A549 (cell line): ENCODE results near the gene C14orf132. TPM values are rescaled to one million over a fixed set of nuclear protein-coding genes. Genes with fewer than 3 reads are reported as not detected.

ENCODE experiments used
- ATAC-seq, 2 experiments: fragments of 200-7000 bp in 1 of 2; fragments of >200 bp in 1 of 2; cut with Nextera tagmentation in 1 of 2; cut with Tn5 transposase in 1 of 2; 3 replicates each; pipeline versions ENCODE4 v1.8.0 to v1.9.1; 2018 to 2020; ENCODE audit warnings: mild to moderate bottlenecking in 1 of 2, moderate library complexity in 1 of 2
- CTCF ChIA-PET: fragments of 300-600 bp; sonication (Branson Sonifier 250); formaldehyde crosslinking; extraction: SDS; loops from one replicate; lab custom pipeline; 2021; ENCODE audit warnings: antibody characterized with exemption, inconsistent platforms; lab: Yijun Ruan, JAX
- POLR2A ChIA-PET: fragments of 350-600 bp; formaldehyde crosslinking; extraction: SDS; loops from one replicate; lab custom pipeline; 2021; ENCODE audit warnings: antibody characterized with exemption, inconsistent platforms; lab: Yijun Ruan, JAX
- DNase-seq, 2 experiments: peaks; one replicate each; pipeline versions ENCODE4 v3.0.0 to v3.0.0-alpha.2; 2011 to 2016; ENCODE audit warnings: low read depth in 1 of 2, low spot score in 1 of 2
- FAIRE-seq: peaks from 2 replicates; lab custom pipeline; 2011; peaks lifted over from hg19 to GRCh38; lab: Jason Lieb, UNC
- H3K27ac ChIP-seq, 2 experiments: fragments of >200 bp; sonication (Bioruptor Twin); formaldehyde crosslinking; 3 replicates each; pipeline ENCODE4 v1.5.1; 2016 to 2017
- H3K4me1 ChIP-seq: fragments of >200 bp; sonication (Bioruptor Twin); formaldehyde crosslinking; 3 replicates; pipeline ENCODE4 v1.6.1; 2016
- H3K4me2 ChIP-seq: fragments of >200 bp; sonication (Bioruptor Twin); formaldehyde crosslinking; 3 replicates; pipeline ENCODE4 v1.6.1; 2016
- H3K4me3 ChIP-seq: fragments of >200 bp; sonication (Bioruptor Twin); formaldehyde crosslinking; 3 replicates; pipeline ENCODE4 v1.5.1; 2016
- H3K9me3 ChIP-seq: fragments of >200 bp; sonication (Bioruptor Twin); formaldehyde crosslinking; 3 replicates; pipeline ENCODE4 v1.6.1; 2016
- BCL3 ChIP-seq: fragments of >200 bp; sonication (Bioruptor Twin); formaldehyde crosslinking; IDR thresholded peaks from 3 replicates; pipeline ENCODE4 v1.6.1; 2016
- BHLHE40 ChIP-seq: IDR thresholded peaks from 2 replicates; pipeline ENCODE4 v1.6.1; 2012; ENCODE audit warnings: low read depth, low read length, inconsistent platforms
- CHD4 ChIP-seq: fragments of 200-600 bp; sonication (generic); IDR thresholded peaks from 2 replicates; pipeline ENCODE4 v1.6.1; 2016; ENCODE audit warnings: antibody characterized with exemption, mild to moderate bottlenecking, borderline replicate concordance
- E2F6 ChIP-seq: IDR thresholded peaks from 2 replicates; pipeline ENCODE4 v1.6.1; 2012; ENCODE audit warnings: low read depth, borderline replicate concordance
- EHF ChIP-seq: fragments of 250-450 bp; sonication (Bioruptor Pico); IDR thresholded peaks from 2 replicates; pipeline ENCODE4 v1.5.0; 2020; ENCODE audit warnings: mild to moderate bottlenecking
- EP300 ChIP-seq, 2 experiments: fragments of >200 bp; sonication (Bioruptor Twin); formaldehyde crosslinking; IDR thresholded peaks; 2 replicates in 1 of 2; 3 replicates in 1 of 2; pipeline ENCODE4 v1.6.1; 2016 to 2017
- FOSL2 ChIP-seq, 2 experiments: fragments of 450-650 bp in 1 of 2; fragments of >200 bp in 1 of 2; sonication (Bioruptor Twin) in 1 of 2; formaldehyde crosslinking; IDR thresholded peaks; 2 replicates each; pipeline versions ENCODE4 v1.5.0 to v1.6.1; 2016 to 2020; ENCODE audit warnings: mild to moderate bottlenecking in 1 of 2, moderate library complexity in 1 of 2
- FOXS1 ChIP-seq: fragments of 250-450 bp; sonication (Bioruptor Pico); IDR thresholded peaks from 2 replicates; pipeline ENCODE4 v1.5.0; 2020; ENCODE audit warnings: mild to moderate bottlenecking, moderate library complexity
- GATA3 ChIP-seq: IDR thresholded peaks from 2 replicates; pipeline ENCODE4 v1.6.1; 2012; ENCODE audit warnings: borderline replicate concordance
- HEYL ChIP-seq: fragments of 250-450 bp; sonication (Bioruptor Pico); IDR thresholded peaks from 2 replicates; pipeline ENCODE4 v1.8.0; 2021; ENCODE audit warnings: mild to moderate bottlenecking, moderate library complexity
- HMGXB4 ChIP-seq: fragments of 250-450 bp; sonication (Bioruptor Pico); IDR thresholded peaks from 2 replicates; pipeline ENCODE4 v1.5.0; 2021; ENCODE audit warnings: mild to moderate bottlenecking, moderate library complexity, borderline replicate concordance
- HOXA7 ChIP-seq: fragments of 250-450 bp; sonication (Bioruptor Pico); IDR thresholded peaks from 2 replicates; pipeline ENCODE4 v1.5.0; 2020; ENCODE audit warnings: mild to moderate bottlenecking, moderate library complexity
- HOXB13 ChIP-seq: fragments of 250-450 bp; sonication (Bioruptor Pico); IDR thresholded peaks from 2 replicates; pipeline ENCODE4 v1.5.0; 2020; ENCODE audit warnings: low read depth, mild to moderate bottlenecking, moderate library complexity
- NFE2L2 ChIP-seq: fragments of 150-350 bp; conservative IDR thresholded peaks from 2 replicates; pipeline ENCODE4 v1.6.1; 2014; ENCODE audit warnings: low read length
- PBX3 ChIP-seq: IDR thresholded peaks from 2 replicates; pipeline ENCODE4 v1.6.1; 2012
- REST ChIP-seq: fragments of 200-600 bp; sonication (generic); IDR thresholded peaks from 2 replicates; pipeline ENCODE4 v1.6.1; 2016; ENCODE audit warnings: antibody characterized with exemption, mild to moderate bottlenecking, moderate library complexity
- RNF2 ChIP-seq: fragments of 200-600 bp; sonication (generic); IDR thresholded peaks from 2 replicates; pipeline ENCODE4 v1.6.1; 2016; ENCODE audit warnings: low read depth, mild to moderate bottlenecking, antibody characterized with exemption, moderate library complexity, borderline replicate concordance
- SREBF2 ChIP-seq: fragments of 450-650 bp; IDR thresholded peaks from 2 replicates; pipeline ENCODE4 v1.6.1; 2014; ENCODE audit warnings: mild to moderate bottlenecking, moderate library complexity
- USF2 ChIP-seq: fragments of 450-650 bp; IDR thresholded peaks from 2 replicates; pipeline ENCODE4 v1.6.1; 2014; ENCODE audit warnings: antibody characterized with exemption
- ZC3H11A ChIP-seq: fragments of 450-650 bp; IDR thresholded peaks from 2 replicates; pipeline ENCODE4 v1.6.1; 2014; ENCODE audit warnings: antibody characterized with exemption, mild to moderate bottlenecking
- ZFP36 ChIP-seq: fragments of 450-650 bp; IDR thresholded peaks from 2 replicates; pipeline ENCODE4 v1.6.1; 2014; ENCODE audit warnings: borderline replicate concordance; ENCODE audit not compliant: partially characterized antibody
- ZNF302 ChIP-seq: fragments of 250-450 bp; sonication (Bioruptor Pico); IDR thresholded peaks from 2 replicates; pipeline ENCODE4 v1.9.0; 2021; ENCODE audit warnings: inconsistent platforms, mild to moderate bottlenecking, moderate library complexity
- WGBS: methylation state at CpG from one replicate; pipeline ENCODE4 v1.1.6; 2017; ENCODE audit errors: missing lambda C conversion rate; 5-methylcytosine and 5-hydroxymethylcytosine counted together
- polyA plus RNA-seq, 4 experiments: library from polyadenylated mRNA; depleted of rRNA in 3 of 4; stranded (reverse); fragments of >200 nt; fragmentation: RNase III in 1 of 4; extraction: RNeasy Plus Mini Kit Qiagen cat#74134 plus additional on column Dnase treatment in 1 of 4; gene quantifications; 2 replicates in 3 of 4; 3 replicates in 1 of 4; pipeline ENCODE4 v1.2.3, GENCODE V29; 2011 to 2017

C14orf132 gene
- polyA plus RNA-seq, 2 of the 4 experiments (the other 2 are of a cell fraction): 4.6 to 8.5 TPM

GRCh38 chr14:96092936-96093335, 53.8 kb downstream of the C14orf132 start:
- no peaks in the 10 kb centered on the region for H3K9me3 ChIP-seq
- no peak for DNase-seq
- FAIRE-seq: no peak
- peaks cover 47% of the 10 kb centered on the region for H3K4me1 ChIP-seq
- CTCF ChIA-PET: interaction anchor here (0.9 to 16.8 kb wide), 7 partner anchors 7 to 329 kb away, joined by 3 to 280 read pairs (median 3); partner anchors contain the start of gene C14orf132
- TF ChIP-seq PBX3 (no peak), CHD4 (no peak), USF2 (peak; percentile 45), RNF2 (no peak), NFE2L2 (no peak), BHLHE40 (no peak)
- ATAC-seq: no peak
- peak overlapping the region; percentile 11; the same call in 1 of the 3 replicates for H3K4me2 ChIP-seq
- POLR2A ChIA-PET: no interaction called here
- H3K4me3 ChIP-seq: no peak overlapping the region
- 15% methylated on average over 3 of the region's 3 CpGs for WGBS
- peak overlapping the region in 1 of 2 experiments; percentile 90; a peak in 3 of 6 replicates for H3K27ac ChIP-seq

- WGBS: 83% methylated on average over 4 of the region's 4 CpGs
- Histone ChIP-seq H3K27ac (peak overlapping the region; percentile 76 to 90; a peak in 4 of 6 replicates), H3K4me2 (no peak overlapping the region), H3K4me3 (no peak overlapping the region), H3K4me1 (peaks cover 50% of the 10 kb centered on the region), H3K9me3 (no peaks in the 10 kb centered on the region)
- ChIA-PET CTCF (interaction anchor here (15.5 to 16.8 kb wide), 2 partner anchors 97 to 185 kb away, joined by 280 to 486 read pairs; no protein-coding TSS in a partner anchor), POLR2A (no interaction called here)
- FAIRE-seq: no peak
- TF ChIP-seq BCL3: no peak
- TF ChIP-seq HEYL (CRISPR knock-in tag): no peak
- TF ChIP-seq FOXS1 (CRISPR knock-in tag): no peak
- no peak for TF ChIP-seq USF2
- no peak for TF ChIP-seq FOSL2 (IDR thresholded peaks at IDR 0.05)
- TF ChIP-seq FOSL2 (CRISPR knock-in tag; IDR thresholded peaks at IDR 0.05): no peak
- TF ChIP-seq HOXB13: no peak
- no peak for TF ChIP-seq EHF
- TF ChIP-seq HOXA7 (CRISPR knock-in tag): no peak
- TF ChIP-seq E2F6: no peak
- no peak for TF ChIP-seq HMGXB4 (CRISPR knock-in tag)
- TF ChIP-seq ZC3H11A: no peak
- TF ChIP-seq GATA3: no peak
- no peak for TF ChIP-seq NFE2L2
- no peak for TF ChIP-seq SREBF2
- TF ChIP-seq ZNF302 (CRISPR knock-in tag): no peak
- TF ChIP-seq REST: no peak
- TF ChIP-seq EP300 (IDR thresholded peaks at IDR 0.05): no peak
- no peak for TF ChIP-seq ZFP36
- no peak for ATAC-seq
- DNase-seq: no peak
These were observed 55.0 kb downstream of the C14orf132 start for GRCh38 chr14:96094211-96094610.
